ENCODE measurements around the gene ZNF275.

ZNF275 gene

DNA sequence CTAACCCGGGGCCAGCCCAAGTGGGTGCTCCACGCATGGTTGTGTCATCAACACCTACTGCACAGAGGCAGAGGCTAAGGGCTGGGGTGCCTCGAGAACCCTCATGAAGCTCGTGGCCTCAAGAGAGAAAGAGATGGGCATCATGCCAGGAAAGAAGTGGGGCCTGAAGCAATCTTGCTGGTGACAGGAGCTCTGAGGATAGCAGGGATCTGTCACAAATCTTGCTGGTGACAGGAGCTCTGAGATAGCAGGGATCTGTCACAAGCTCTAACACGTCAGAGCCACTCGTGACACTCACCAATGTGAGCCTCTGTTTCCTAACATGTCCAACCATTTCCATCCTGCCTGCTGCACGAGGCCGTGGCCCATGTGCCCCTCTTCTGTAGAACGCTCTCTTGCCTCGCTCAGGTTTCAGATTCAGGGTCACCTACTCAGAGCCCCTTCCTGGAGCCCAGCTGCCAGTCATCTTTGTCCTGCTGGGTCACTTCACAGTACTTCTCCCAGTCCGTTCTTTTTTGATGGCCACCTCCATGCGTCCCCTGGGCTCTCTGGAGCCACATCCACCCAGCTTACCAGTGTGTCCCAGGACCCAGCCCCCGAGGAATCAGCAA, 46.1 kb downstream of the ZNF275 start:
- no peak overlapping the region for H3K4me2 ChIP-seq (ENCODE audit: low read depth, low read length, poor library complexity, severe bottlenecking)
- H3K4me3 ChIP-seq (ENCODE audit: low read length, poor library complexity, severe bottlenecking) = no peak overlapping the region
- H3F3A ChIP-seq (ENCODE audit: low read depth) = no peaks in the 10 kb centered on the region
- no peak overlapping the region for H2AFZ ChIP-seq (ENCODE audit: low read length)
- H3K79me2 ChIP-seq (ENCODE audit: insufficient read depth, low read length) = no peaks in the 10 kb centered on the region
- no peaks in the 10 kb centered on the region for H3K9me3 ChIP-seq (ENCODE audit: insufficient read depth, low read depth, low read length)
- no peaks in the 10 kb centered on the region for H4K20me1 ChIP-seq (ENCODE audit: insufficient read depth, low read length, poor library complexity, severe bottlenecking)
- no peaks in the 10 kb centered on the region for H3K27me3 ChIP-seq (ENCODE audit: insufficient read depth, low read length, poor library complexity, severe bottlenecking)
- no peak overlapping the region for H3K9ac ChIP-seq (ENCODE audit: low read depth, low read length, poor library complexity, severe bottlenecking)
- no peaks in the 10 kb centered on the region for H3K9me2 ChIP-seq (replicated peaks; ENCODE audit: low read depth, low read length)
- TF ChIP-seq CTCF (conservative IDR thresholded peaks at IDR 0.05; ENCODE audit: low read length) (no peak), EZH2phosphoT487 (IDR thresholded peaks at IDR 0.05; ENCODE audit: borderline replicate concordance) (no peak)
- H3K36me3 ChIP-seq (ENCODE audit: insufficient read depth, low read length) = no peaks in the 10 kb centered on the region
- H3K4me1 ChIP-seq (ENCODE audit: insufficient read depth, low read length, poor library complexity, severe bottlenecking) = no peaks in the 10 kb centered on the region

DNA sequence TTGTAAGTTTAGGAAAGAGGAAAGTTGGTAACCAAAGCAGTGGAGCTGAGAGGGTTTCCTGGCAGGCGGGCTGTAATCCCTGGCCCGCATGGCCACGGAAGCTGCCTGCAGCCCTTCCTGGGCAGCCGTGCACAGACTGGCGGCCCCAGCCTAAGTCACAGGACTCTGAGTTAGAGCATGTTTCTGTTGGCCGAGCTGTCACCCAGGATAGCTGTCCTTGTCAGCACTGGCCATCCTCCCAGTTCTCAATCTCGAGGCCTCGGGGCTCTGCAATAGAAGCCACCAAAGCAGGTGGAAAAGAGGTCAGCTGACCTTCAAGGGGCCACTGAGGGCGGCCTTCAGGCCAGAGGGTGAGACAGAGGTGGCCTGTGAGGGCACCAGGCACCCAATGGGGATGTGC, 46.7 kb downstream of the ZNF275 start:
- H3K9ac ChIP-seq (ENCODE audit: low read depth, low read length, poor library complexity, severe bottlenecking) = no peak overlapping the region

DNA sequence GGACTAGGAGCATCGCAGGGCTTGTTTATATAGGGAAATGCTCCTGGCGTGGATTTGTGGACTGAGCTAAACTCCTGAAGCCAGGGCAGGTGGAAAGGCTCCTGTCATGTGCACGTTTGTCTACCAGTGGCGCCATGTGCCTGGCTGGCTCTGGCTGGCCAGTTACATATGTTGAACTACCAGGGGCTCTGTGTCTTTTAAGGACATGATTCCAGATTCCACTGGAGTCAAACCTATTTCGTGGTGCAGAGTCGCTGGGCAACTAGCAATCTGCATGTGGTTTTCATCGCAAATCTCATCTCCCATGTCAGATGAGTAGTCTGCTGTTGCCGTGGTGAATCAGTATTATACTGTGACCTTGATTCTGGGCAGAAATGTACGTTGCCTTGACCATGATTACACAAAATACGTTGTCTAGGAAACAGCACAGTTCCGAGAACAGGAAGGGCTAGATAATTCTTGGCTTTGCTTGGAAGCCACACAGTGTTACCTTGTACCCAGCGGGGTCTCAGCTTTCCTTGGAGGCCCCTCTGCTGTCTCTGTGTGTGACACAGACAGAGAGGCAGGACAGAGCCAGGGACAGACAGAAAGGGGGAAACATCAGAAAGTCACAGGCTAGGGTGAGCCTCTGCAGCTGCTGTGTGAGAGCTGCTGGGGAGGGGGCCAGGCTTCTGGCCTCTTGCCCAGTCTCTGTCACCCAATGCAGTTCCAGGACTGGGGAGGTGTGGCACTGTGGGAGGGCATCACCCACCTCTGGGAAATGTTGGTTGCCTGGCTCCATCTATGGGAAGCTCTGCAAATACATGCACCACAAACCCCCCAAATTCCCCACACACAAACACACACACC, 48.0 kb downstream of the ZNF275 start:
- Histone ChIP-seq H3K9me3 (ENCODE audit: insufficient read depth, low read depth, low read length) (no peaks in the 10 kb centered on the region), H3K4me1 (ENCODE audit: insufficient read depth, low read length, poor library complexity, severe bottlenecking) (no peaks in the 10 kb centered on the region), H3K27me3 (ENCODE audit: insufficient read depth, low read length, poor library complexity, severe bottlenecking) (no peaks in the 10 kb centered on the region), H4K20me1 (ENCODE audit: insufficient read depth, low read length, poor library complexity, severe bottlenecking) (no peaks in the 10 kb centered on the region), H3K4me3 (ENCODE audit: low read length, poor library complexity, severe bottlenecking) (no peak overlapping the region), H3K36me3 (ENCODE audit: insufficient read depth, low read length) (no peaks in the 10 kb centered on the region), H3K79me2 (ENCODE audit: insufficient read depth, low read length) (no peaks in the 10 kb centered on the region), H3K9ac (ENCODE audit: low read depth, low read length, poor library complexity, severe bottlenecking) (no peak overlapping the region), H2AFZ (ENCODE audit: low read length) (no peak overlapping the region), H3K9me2 (replicated peaks; ENCODE audit: low read depth, low read length) (no peaks in the 10 kb centered on the region), H3K4me2 (ENCODE audit: low read depth, low read length, poor library complexity, severe bottlenecking) (no peak overlapping the region), H3F3A (ENCODE audit: low read depth) (no peaks in the 10 kb centered on the region)
- TF ChIP-seq CTCF (conservative IDR thresholded peaks at IDR 0.05; ENCODE audit: low read length) (peak; percentile 24), EZH2phosphoT487 (IDR thresholded peaks at IDR 0.05; ENCODE audit: borderline replicate concordance) (no peak)

More for the DNA sequence above, 46.7 kb downstream of the ZNF275 start:
- Histone ChIP-seq H3F3A (ENCODE audit: low read depth) (no peaks in the 10 kb centered on the region), H3K4me2 (ENCODE audit: low read depth, low read length, poor library complexity, severe bottlenecking) (no peak overlapping the region), H2AFZ (ENCODE audit: low read length) (no peak overlapping the region), H3K27me3 (ENCODE audit: insufficient read depth, low read length, poor library complexity, severe bottlenecking) (no peaks in the 10 kb centered on the region), H4K20me1 (ENCODE audit: insufficient read depth, low read length, poor library complexity, severe bottlenecking) (no peaks in the 10 kb centered on the region), H3K36me3 (ENCODE audit: insufficient read depth, low read length) (no peaks in the 10 kb centered on the region), H3K4me3 (ENCODE audit: low read length, poor library complexity, severe bottlenecking) (no peak overlapping the region), H3K4me1 (ENCODE audit: insufficient read depth, low read length, poor library complexity, severe bottlenecking) (no peaks in the 10 kb centered on the region), H3K9me2 (replicated peaks; ENCODE audit: low read depth, low read length) (no peaks in the 10 kb centered on the region), H3K79me2 (ENCODE audit: insufficient read depth, low read length) (no peaks in the 10 kb centered on the region), H3K9me3 (ENCODE audit: insufficient read depth, low read depth, low read length) (no peaks in the 10 kb centered on the region)
- TF ChIP-seq EZH2phosphoT487 (IDR thresholded peaks at IDR 0.05; ENCODE audit: borderline replicate concordance) (no peak), CTCF (conservative IDR thresholded peaks at IDR 0.05; ENCODE audit: low read length) (no peak)

Measured in Loucy (cell line).